Trophoblast cell (in vitro differentiated cells and primary cell): ENCODE data around the gene GRID1.

ENCODE experiments used
- DNase-seq, 2 donors: peaks; one replicate each; pipeline ENCODE4 v3.0.0-alpha.2; 2016
- H2AFZ ChIP-seq: 2 replicates; pipeline ENCODE4 v1.6.1; 2013; ENCODE audit warnings: low read length, moderate library complexity, mild to moderate bottlenecking; ENCODE audit not compliant: insufficient read depth, poor library complexity
- H2AK5ac ChIP-seq: 2 replicates; pipeline ENCODE4 v1.6.1; 2013; ENCODE audit warnings: mild to moderate bottlenecking, low read length
- H2BK120ac ChIP-seq: 2 replicates; pipeline ENCODE4 v1.6.1; 2013; ENCODE audit warnings: low read length, mild to moderate bottlenecking, moderate library complexity; ENCODE audit not compliant: insufficient read depth, poor library complexity
- H2BK12ac ChIP-seq: 2 replicates; pipeline ENCODE4 v1.6.1; 2013; ENCODE audit warnings: mild to moderate bottlenecking, low read length, moderate library complexity
- H2BK5ac ChIP-seq: 2 replicates; pipeline ENCODE4 v1.6.1; 2013; ENCODE audit warnings: low read length, low read depth, moderate library complexity, mild to moderate bottlenecking; ENCODE audit not compliant: poor library complexity
- H3K14ac ChIP-seq: 2 replicates; pipeline ENCODE4 v1.6.1; 2013; ENCODE audit warnings: mild to moderate bottlenecking, low read length
- H3K18ac ChIP-seq: 2 replicates; pipeline ENCODE4 v1.6.1; 2013; ENCODE audit warnings: mild to moderate bottlenecking, low read length
- H3K23ac ChIP-seq: 2 replicates; pipeline ENCODE4 v1.6.1; 2013; ENCODE audit warnings: low read length
- H3K27ac ChIP-seq: 2 replicates; pipeline ENCODE4 v1.5.1; 2013; ENCODE audit warnings: low read depth, mild to moderate bottlenecking, inconsistent platforms, low read length, moderate library complexity
- H3K27me3 ChIP-seq: 2 replicates; pipeline ENCODE4 v1.6.1; 2013; ENCODE audit warnings: inconsistent platforms, mild to moderate bottlenecking, low read length, moderate library complexity; ENCODE audit not compliant: insufficient read depth
- H3K36me3 ChIP-seq, 2 experiments: 1 replicate in 1 of 2; 2 replicates in 1 of 2; pipeline ENCODE4 v1.6.1; 2013; ENCODE audit warnings: low read length in 2 of 2, mild to moderate bottlenecking in 2 of 2, moderate library complexity in 1 of 2; ENCODE audit not compliant: insufficient read depth in 2 of 2, control insufficient read depth in 1 of 2
- H3K4ac ChIP-seq: 2 replicates; pipeline ENCODE4 v1.6.1; 2013; ENCODE audit warnings: low read depth, mild to moderate bottlenecking, low read length, moderate library complexity
- H3K4me1 ChIP-seq, 2 experiments: 1 replicate in 1 of 2; 2 replicates in 1 of 2; pipeline ENCODE4 v1.6.1; 2013; ENCODE audit warnings: low read length in 2 of 2, mild to moderate bottlenecking in 2 of 2, moderate library complexity in 1 of 2; ENCODE audit not compliant: insufficient read depth in 2 of 2, control insufficient read depth in 1 of 2
- H3K4me2 ChIP-seq: 2 replicates; pipeline ENCODE4 v1.6.1; 2013; ENCODE audit warnings: inconsistent platforms, mild to moderate bottlenecking, low read length, moderate library complexity
- H3K4me3 ChIP-seq: 2 replicates; pipeline ENCODE4 v1.5.1; 2013; ENCODE audit warnings: mild to moderate bottlenecking, low read depth, low read length, inconsistent platforms
- H3K79me1 ChIP-seq: one replicate; pipeline ENCODE4 v1.6.1; 2013; ENCODE audit warnings: low read length
- H3K79me2 ChIP-seq: 2 replicates; pipeline ENCODE4 v1.6.1; 2013; ENCODE audit warnings: low read length, mild to moderate bottlenecking; ENCODE audit not compliant: control insufficient read depth, insufficient read depth, poor library complexity
- H3K9ac ChIP-seq: 2 replicates; pipeline ENCODE4 v1.6.1; 2013; ENCODE audit warnings: mild to moderate bottlenecking, low read length
- H3K9me3 ChIP-seq: 2 replicates; pipeline ENCODE4 v1.6.1; 2013; ENCODE audit warnings: low read depth, mild to moderate bottlenecking, control low read depth, inconsistent platforms, low read length; ENCODE audit not compliant: insufficient read depth
- H4K12ac ChIP-seq: 2 replicates; pipeline ENCODE4 v1.6.1; 2013; ENCODE audit warnings: low read depth, mild to moderate bottlenecking, low read length, moderate library complexity
- H4K8ac ChIP-seq: 2 replicates; pipeline ENCODE4 v1.6.1; 2013; ENCODE audit warnings: low read depth, mild to moderate bottlenecking, low read length, moderate library complexity
- H4K91ac ChIP-seq: one replicate; pipeline ENCODE4 v1.6.1; 2013; ENCODE audit warnings: low read depth, mild to moderate bottlenecking, low read length, moderate library complexity
- WGBS: extraction: QIAGEN DNeasy Blood & Tissue Kit; methylation state at CpG from one replicate; pipeline ENCODE4 v1.1.7; 2013; ENCODE audit warnings: missing lambda C conversion rate; ENCODE audit not compliant: insufficient read length, insufficient coverage; ENCODE audit errors: extremely low coverage; 5-methylcytosine and 5-hydroxymethylcytosine counted together

The GRID1 gene

DNA sequence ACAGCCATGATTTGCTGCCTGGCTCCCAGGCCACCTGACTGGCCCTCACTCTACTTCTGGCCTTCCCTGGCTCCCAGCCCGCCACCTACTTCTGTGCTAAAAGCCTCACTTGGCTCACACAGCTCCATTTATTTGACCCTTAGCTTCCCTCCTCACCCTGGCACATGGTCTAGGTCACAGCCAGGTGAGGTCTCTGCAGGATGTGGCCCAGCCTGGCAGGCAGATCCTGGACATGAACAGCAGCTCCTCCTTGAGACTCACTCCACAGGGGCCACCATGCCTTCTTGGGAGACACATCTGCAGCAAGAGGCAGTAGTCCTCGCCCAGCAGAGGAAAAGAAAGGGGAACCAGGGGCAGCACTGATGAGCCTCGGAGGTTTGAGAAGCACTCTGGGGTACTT is 64.6 kb downstream of the GRID1 start:
- Histone ChIP-seq H2AK5ac (no peak overlapping the region), H2AFZ (no peak overlapping the region), H3K4ac (no peak overlapping the region), H3K18ac (no peak overlapping the region), H3K14ac (no peak overlapping the region), H3K4me2 (no peak overlapping the region), H3K27ac (no peak overlapping the region), H4K12ac (no peak overlapping the region), H3K36me3 (no peaks in the 10 kb centered on the region), H3K79me1 (no peaks in the 10 kb centered on the region), H2BK12ac (no peak overlapping the region), H4K91ac (no peak overlapping the region), H2BK5ac (no peak overlapping the region), H3K27me3 (no peaks in the 10 kb centered on the region), H3K4me1 (no peaks in the 10 kb centered on the region), H3K9ac (no peak overlapping the region), H3K79me2 (no peaks in the 10 kb centered on the region), H4K8ac (no peak overlapping the region), H3K23ac (no peak overlapping the region), H2BK120ac (no peak overlapping the region), H3K4me3 (no peak overlapping the region), H3K9me3 (peaks cover 3% of the 10 kb centered on the region)
- DNase-seq = no peak
- no CpG with 5 or more reads among the region's 3 CpGs for WGBS

DNA sequence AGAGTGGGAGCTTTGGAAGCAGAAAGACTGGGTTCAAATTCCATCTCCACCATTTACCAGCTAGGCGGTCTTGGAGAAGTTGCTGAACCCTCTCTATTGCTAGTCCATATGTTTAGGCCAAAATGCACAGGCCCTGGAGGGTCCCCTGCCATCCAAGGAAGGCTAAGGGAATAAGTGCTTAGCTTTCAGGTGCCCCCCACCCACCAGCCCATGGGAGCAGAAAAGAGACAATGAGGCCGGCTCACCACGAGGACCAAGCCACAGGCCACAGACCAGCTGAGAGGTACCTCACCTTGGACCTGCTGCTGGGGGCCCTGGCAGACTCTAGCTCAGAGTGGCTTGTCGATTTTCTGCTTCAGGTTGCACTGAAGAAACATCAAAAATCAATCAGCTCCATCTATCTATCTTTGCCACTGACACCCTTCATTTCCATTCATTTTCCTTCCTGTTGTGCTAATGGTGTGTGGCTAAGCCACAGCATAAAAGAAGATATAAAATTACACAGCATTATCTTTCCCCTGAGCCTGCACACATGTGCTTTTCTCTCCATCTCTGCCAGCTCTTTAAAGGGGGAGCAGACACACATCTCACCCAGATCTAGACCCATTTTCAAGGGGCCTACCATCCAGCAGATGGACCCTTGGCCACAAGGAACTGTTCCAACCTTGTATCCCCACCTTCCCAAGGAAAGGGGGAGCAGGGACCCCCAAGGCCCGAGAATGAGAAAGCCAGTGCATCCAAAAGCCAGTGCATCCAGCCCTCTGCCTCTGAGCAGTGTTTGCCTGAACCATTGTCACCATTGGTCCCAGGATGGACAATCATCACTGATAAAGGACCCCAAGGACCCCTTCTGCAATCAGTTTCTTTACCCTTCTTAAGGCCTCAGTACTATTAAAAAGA is 65.4 kb downstream of the GRID1 start:
- Histone ChIP-seq H3K18ac (no peak overlapping the region), H3K27me3 (no peaks in the 10 kb centered on the region), H2AK5ac (no peak overlapping the region), H4K91ac (no peak overlapping the region), H2BK12ac (no peak overlapping the region), H3K4me1 (no peaks in the 10 kb centered on the region), H3K79me2 (no peaks in the 10 kb centered on the region), H3K4me2 (no peak overlapping the region), H2BK120ac (no peak overlapping the region), H3K23ac (no peak overlapping the region), H3K79me1 (no peaks in the 10 kb centered on the region), H3K14ac (no peak overlapping the region), H3K27ac (no peak overlapping the region), H2BK5ac (no peak overlapping the region), H3K9me3 (peaks cover 3% of the 10 kb centered on the region), H4K8ac (no peak overlapping the region), H3K9ac (no peak overlapping the region), H2AFZ (no peak overlapping the region), H3K36me3 (no peaks in the 10 kb centered on the region), H4K12ac (no peak overlapping the region), H3K4ac (no peak overlapping the region), H3K4me3 (no peak overlapping the region)
- DNase-seq = no peak
- WGBS = no CpG with 5 or more reads among the region's 5 CpGs

DNA sequence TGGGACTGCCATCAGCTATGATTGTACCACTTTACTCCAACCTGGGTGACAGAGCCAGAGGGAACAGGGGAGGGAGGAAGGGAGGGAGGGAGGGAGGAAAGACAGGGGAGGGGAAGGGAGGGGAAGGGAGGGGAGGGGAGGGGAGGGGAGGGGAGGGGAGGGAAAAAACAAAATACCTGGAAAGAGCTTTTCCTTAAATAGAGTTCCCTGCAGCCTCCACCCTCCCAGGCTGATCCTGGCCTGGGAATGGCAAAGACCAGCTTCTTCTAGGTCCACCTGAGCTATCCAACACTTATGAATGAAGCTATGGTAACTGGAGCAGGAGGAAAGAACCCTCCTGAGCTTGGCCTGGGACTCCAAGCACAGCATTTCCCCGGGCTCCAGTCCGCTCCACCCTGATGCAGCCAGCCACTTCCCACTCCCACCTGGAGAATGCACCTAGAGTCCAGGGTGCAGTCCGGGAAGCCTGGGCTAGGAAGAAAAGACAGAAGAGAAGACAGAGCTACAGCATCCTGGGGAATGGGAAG is 66.1 kb downstream of the GRID1 start:
- Histone ChIP-seq H3K36me3 (no peaks in the 10 kb centered on the region), H3K4me1 (no peaks in the 10 kb centered on the region), H3K27me3 (no peaks in the 10 kb centered on the region), H3K23ac (no peak overlapping the region), H4K12ac (no peak overlapping the region), H3K79me2 (no peaks in the 10 kb centered on the region), H4K91ac (no peak overlapping the region), H2BK12ac (no peak overlapping the region), H3K27ac (no peak overlapping the region), H2AK5ac (no peak overlapping the region), H3K4me3 (no peak overlapping the region), H2BK120ac (no peak overlapping the region), H3K79me1 (no peaks in the 10 kb centered on the region), H4K8ac (no peak overlapping the region), H3K4ac (no peak overlapping the region), H3K4me2 (no peak overlapping the region), H2BK5ac (no peak overlapping the region), H3K9ac (no peak overlapping the region), H2AFZ (no peak overlapping the region), H3K18ac (no peak overlapping the region), H3K9me3 (peaks cover 3% of the 10 kb centered on the region), H3K14ac (no peak overlapping the region)
- DNase-seq = no peak
- no CpG with 5 or more reads among the region's 3 CpGs for WGBS

DNA sequence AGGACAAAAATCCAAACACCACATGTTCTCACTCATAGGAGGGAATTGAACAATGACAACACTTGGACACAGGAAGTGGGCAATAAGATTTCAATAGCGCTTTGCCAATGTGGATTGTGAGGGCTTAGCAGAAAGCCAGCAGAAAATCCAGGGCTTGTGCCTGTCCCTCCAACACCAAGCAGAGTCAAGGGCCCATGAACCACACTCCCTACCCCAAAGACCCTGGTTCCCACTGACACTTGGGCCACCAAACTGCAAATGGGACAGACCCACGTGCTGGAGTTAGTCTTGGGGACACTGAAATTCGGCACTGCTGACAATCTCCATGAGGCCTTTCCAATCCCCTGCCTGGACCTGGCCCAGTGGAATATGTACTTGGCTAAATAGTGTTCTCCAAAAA is 67.0 kb downstream of the GRID1 start:
- Histone ChIP-seq H2BK12ac (no peak overlapping the region), H4K12ac (no peak overlapping the region), H3K4me3 (no peak overlapping the region), H3K23ac (no peak overlapping the region), H2BK5ac (no peak overlapping the region), H3K27me3 (no peaks in the 10 kb centered on the region), H3K4me2 (no peak overlapping the region), H3K36me3 (no peaks in the 10 kb centered on the region), H3K27ac (no peak overlapping the region), H2BK120ac (no peak overlapping the region), H3K14ac (no peak overlapping the region), H3K9me3 (peaks cover 3% of the 10 kb centered on the region), H2AK5ac (no peak overlapping the region), H4K91ac (no peak overlapping the region), H3K4ac (no peak overlapping the region), H3K79me2 (no peaks in the 10 kb centered on the region), H3K18ac (no peak overlapping the region), H2AFZ (no peak overlapping the region), H3K4me1 (no peaks in the 10 kb centered on the region), H3K9ac (no peak overlapping the region), H4K8ac (no peak overlapping the region), H3K79me1 (no peaks in the 10 kb centered on the region)
- no peak for DNase-seq
- WGBS = no CpG with 5 or more reads among the region's 3 CpGs
